H1 (cell line): Measurements from ENCODE around the gene CELF1. TPM values are rescaled to one million over a fixed set of nuclear protein-coding genes. Genes with fewer than 3 reads are reported as not detected.

Experiments
- CTCF ChIA-PET: fragments of 300-600 bp; sonication (Branson Sonifier 250); formaldehyde crosslinking; loops from one replicate; lab custom pipeline; 2021; ENCODE audit not compliant: partially characterized antibody; lab: Charles Lee
- POLR2A ChIA-PET: fragments of 300-600 bp; sonication (Branson Sonifier 250); formaldehyde crosslinking; loops from one replicate; lab custom pipeline; 2021; ENCODE audit warnings: inconsistent platforms; ENCODE audit not compliant: partially characterized antibody; lab: Charles Lee
- DNase-seq, 2 experiments: peaks; one replicate each; pipeline versions ENCODE4 v3.0.0 to v3.0.0-alpha.2; 2010 to 2022; ENCODE audit warnings: low spot score in 2 of 2, low read depth in 1 of 2, mixed read lengths in 1 of 2
- FAIRE-seq: peaks from 2 replicates; lab custom pipeline; 2011; peaks lifted over from hg19 to GRCh38; lab: Jason Lieb, UNC
- H2AFZ ChIP-seq: 2 replicates; pipeline ENCODE4 v1.8.1; 2012; ENCODE audit warnings: low read length, inconsistent platforms
- H2AK5ac ChIP-seq: 2 replicates; pipeline ENCODE4 v1.6.1; 2013; ENCODE audit warnings: low read depth, low read length
- H2BK120ac ChIP-seq: replicated peaks from 2 replicates; pipeline ENCODE3; 2013; ENCODE audit warnings: low read depth, low read length, inconsistent platforms
- H2BK12ac ChIP-seq: 2 replicates; pipeline ENCODE4 v1.6.1; 2013; ENCODE audit warnings: low read depth, low read length
- H2BK15ac ChIP-seq: 2 replicates; pipeline ENCODE4 v1.6.1; 2013; ENCODE audit warnings: low read length
- H2BK20ac ChIP-seq: 2 replicates; pipeline ENCODE4 v1.6.1; 2013; ENCODE audit warnings: low read length
- H2BK5ac ChIP-seq: 2 replicates; pipeline ENCODE4 v1.6.1; 2013; ENCODE audit warnings: low read depth, low read length
- H3K14ac ChIP-seq: 2 replicates; pipeline ENCODE4 v1.6.1; 2013; ENCODE audit warnings: inconsistent platforms; ENCODE audit not compliant: insufficient read length
- H3K18ac ChIP-seq: 2 replicates; pipeline ENCODE4 v1.6.1; 2013; ENCODE audit warnings: low read length; ENCODE audit errors: extremely low read depth
- H3K23ac ChIP-seq: 2 replicates; pipeline ENCODE4 v1.6.1; 2013; ENCODE audit warnings: inconsistent platforms; ENCODE audit not compliant: insufficient read length
- H3K23me2 ChIP-seq: 2 replicates; pipeline ENCODE4 v1.6.1; 2013; ENCODE audit warnings: low read depth, low read length
- H3K27ac ChIP-seq: 2 replicates; pipeline ENCODE4 v1.6.1; 2011; ENCODE audit warnings: low read depth, low read length, inconsistent platforms
- H3K27me3 ChIP-seq, 4 experiments: replicated peaks in 1 of 4; 1 replicate in 1 of 4; 2 replicates in 3 of 4; pipeline versions ENCODE4 v1.6.1 to v1.8.1; 2011 to 2013; ENCODE audit warnings: low read length in 3 of 4, mild to moderate bottlenecking in 3 of 4, inconsistent platforms in 2 of 4, mixed read lengths in 2 of 4, moderate library complexity in 1 of 4; ENCODE audit not compliant: control insufficient read depth in 3 of 4, insufficient read depth in 3 of 4; ENCODE audit errors: extremely low read depth in 1 of 4
- H3K36me3 ChIP-seq, 4 experiments: 2 replicates each; pipeline versions ENCODE4 v1.6.1 to v1.8.1; 2011 to 2013; ENCODE audit warnings: mild to moderate bottlenecking in 4 of 4, low read length in 3 of 4, moderate library complexity in 2 of 4, control low read depth in 1 of 4, inconsistent platforms in 1 of 4; ENCODE audit not compliant: insufficient read depth in 4 of 4, control insufficient read depth in 2 of 4
- H3K4ac ChIP-seq: replicated peaks from 2 replicates; pipeline ENCODE3; 2013; ENCODE audit warnings: low read length, low read depth, mixed read lengths, inconsistent platforms; ENCODE audit not compliant: insufficient read length
- H3K4me1 ChIP-seq, 4 experiments: replicated peaks in 1 of 4; 1 replicate in 1 of 4; 2 replicates in 3 of 4; pipeline versions ENCODE4 v1.6.1 to v1.8.1; 2011 to 2013; ENCODE audit warnings: low read length in 3 of 4, inconsistent platforms in 2 of 4, mixed read lengths in 1 of 4; ENCODE audit not compliant: insufficient read depth in 4 of 4, control insufficient read depth in 3 of 4
- H3K4me2 ChIP-seq, 2 experiments: 2 replicates each; pipeline versions ENCODE4 v1.6.1 to v1.8.1; 2011 to 2013; ENCODE audit warnings: low read depth in 2 of 2, low read length in 2 of 2, control low read depth in 1 of 2, inconsistent platforms in 1 of 2, mild to moderate bottlenecking in 1 of 2; ENCODE audit not compliant: insufficient read depth in 1 of 2
- H3K4me3 ChIP-seq, 4 experiments: fragments of 200-600, 300-600 bp in 1 of 4; sonication (generic), shearing (Covaris generic), sonication (Bioruptor Twin) in 1 of 4; 2 replicates each; pipeline versions ENCODE4 v1.5.1 to v1.8.1; 2011 to 2016; ENCODE audit warnings: low read length in 4 of 4, low read depth in 3 of 4, control low read depth in 2 of 4, inconsistent platforms in 2 of 4, mild to moderate bottlenecking in 2 of 4, mixed read lengths in 1 of 4, moderate library complexity in 1 of 4; ENCODE audit not compliant: insufficient read depth in 2 of 4; ENCODE audit errors: extremely low read depth in 1 of 4
- H3K56ac ChIP-seq: replicated peaks from 2 replicates; pipeline ENCODE3; 2013; ENCODE audit warnings: low read depth, mild to moderate bottlenecking, mixed read lengths, low read length, inconsistent platforms; ENCODE audit not compliant: insufficient read length
- H3K79me1 ChIP-seq: 2 replicates; pipeline ENCODE4 v1.6.1; 2013; ENCODE audit warnings: low read depth, low read length, control low read depth
- H3K79me2 ChIP-seq, 2 experiments: 2 replicates each; pipeline versions ENCODE4 v1.6.1 to v1.8.1; 2012 to 2013; ENCODE audit warnings: low read length in 2 of 2, mild to moderate bottlenecking in 2 of 2, inconsistent platforms in 1 of 2; ENCODE audit not compliant: insufficient read depth in 2 of 2, control insufficient read depth in 1 of 2
- H3K9ac ChIP-seq, 4 experiments: replicated peaks in 1 of 4; 1 replicate in 1 of 4; 2 replicates in 3 of 4; pipeline versions ENCODE4 v1.6.1 to v1.8.1; 2011 to 2013; ENCODE audit warnings: low read depth in 3 of 4, low read length in 3 of 4, control low read depth in 2 of 4, mild to moderate bottlenecking in 2 of 4, moderate library complexity in 2 of 4, inconsistent platforms in 1 of 4; ENCODE audit errors: extremely low read depth in 1 of 4
- H3K9me3 ChIP-seq, 2 experiments: 2 replicates each; pipeline versions ENCODE4 v1.6.1 to v1.8.1; 2012 to 2013; ENCODE audit warnings: mild to moderate bottlenecking in 2 of 2, moderate library complexity in 2 of 2, control low read depth in 1 of 2, inconsistent platforms in 1 of 2, low read depth in 1 of 2, low read length in 1 of 2, mixed read lengths in 1 of 2; ENCODE audit not compliant: insufficient read depth in 2 of 2
- H4K20me1 ChIP-seq, 2 experiments: replicated peaks in 1 of 2; 2 replicates each; pipeline versions ENCODE3 to v1.8.1; 2011 to 2013; ENCODE audit warnings: inconsistent platforms in 2 of 2, low read length in 2 of 2, mild to moderate bottlenecking in 1 of 2; ENCODE audit not compliant: insufficient read depth in 2 of 2, control insufficient read depth in 1 of 2
- H4K5ac ChIP-seq: 2 replicates; pipeline ENCODE4 v1.6.1; 2013; ENCODE audit warnings: low read length, low read depth, mixed read lengths, inconsistent platforms; ENCODE audit not compliant: insufficient read length
- H4K8ac ChIP-seq: 2 replicates; pipeline ENCODE4 v1.8.0; 2013; ENCODE audit warnings: mild to moderate bottlenecking, moderate library complexity, low read length, inconsistent platforms; ENCODE audit not compliant: insufficient read depth; ENCODE audit errors: extremely low read depth
- H4K91ac ChIP-seq: replicated peaks from 2 replicates; pipeline ENCODE3; 2013; ENCODE audit warnings: low read length, mixed read lengths, inconsistent platforms; ENCODE audit not compliant: insufficient read length
- BACH1 ChIP-seq: IDR thresholded peaks from 2 replicates; pipeline ENCODE4 v1.6.1; 2012; ENCODE audit warnings: low read length, improper control_type of control experiment
- BCL11A ChIP-seq, 2 experiments: IDR thresholded peaks; one replicate each; pipeline ENCODE4 v1.6.1; 2011; ENCODE audit warnings: low read depth in 2 of 2, low read length in 2 of 2, mild to moderate bottlenecking in 2 of 2
- CHD2 ChIP-seq: IDR thresholded peaks from 2 replicates; pipeline ENCODE4 v1.6.1; 2012; ENCODE audit warnings: low read length, improper control_type of control experiment
- GABPA ChIP-seq: IDR thresholded peaks from 2 replicates; pipeline ENCODE4 v1.6.1; 2011; ENCODE audit warnings: mild to moderate bottlenecking, low read length, moderate library complexity, borderline replicate concordance; ENCODE audit not compliant: insufficient read depth
- HDAC6 ChIP-seq: IDR thresholded peaks from one replicate; pipeline ENCODE4 v1.7.1; 2012; ENCODE audit warnings: low read depth, mild to moderate bottlenecking, inconsistent platforms, low read length, moderate library complexity
- NANOG ChIP-seq: IDR thresholded peaks from 2 replicates; pipeline ENCODE4 v1.6.1; 2011; ENCODE audit warnings: low read length, low read depth, mild to moderate bottlenecking, inconsistent platforms; ENCODE audit not compliant: insufficient read depth, poor library complexity, severe bottlenecking
- RNF2 ChIP-seq: fragments of 200-900, 300-1000 bp; sonication (generic); IDR thresholded peaks from 2 replicates; pipeline ENCODE4 v1.7.1; 2016; ENCODE audit warnings: borderline replicate concordance, low read depth, mild to moderate bottlenecking, antibody characterized with exemption, low read length; ENCODE audit not compliant: poor library complexity, severe bottlenecking; ENCODE audit errors: missing control alignments
- TAF7 ChIP-seq: optimal IDR thresholded peaks from 2 replicates; pipeline ENCODE3; 2011; ENCODE audit warnings: low read depth, mild to moderate bottlenecking, inconsistent platforms, low read length, moderate library complexity, borderline replicate concordance
- TCF12 ChIP-seq: IDR thresholded peaks from 2 replicates; pipeline ENCODE4 v1.6.1; 2011; ENCODE audit warnings: low read depth, mild to moderate bottlenecking, low read length
- WGBS, 2 experiments: shearing (Covaris generic) in 1 of 2; methylation state at CpG; one replicate each; pipeline versions ENCODE4 v1.1.6 to v1.1.7; 2013 to 2015; ENCODE audit warnings: low lambda C conversion rate in 2 of 2, mixed read lengths in 2 of 2, inconsistent platforms in 1 of 2, low coverage in 1 of 2, missing lambda C conversion rate in 1 of 2; ENCODE audit not compliant: insufficient replicate concordance in 2 of 2, insufficient coverage in 1 of 2, insufficient read length in 1 of 2; ENCODE audit errors: extremely low coverage in 1 of 2, missing lambda C conversion rate in 1 of 2; 5-methylcytosine and 5-hydroxymethylcytosine counted together
- polyA plus RNA-seq, 7 experiments: library from polyadenylated mRNA; depleted of rRNA in 3 of 7; stranded (reverse) in 5 of 7; unstranded in 2 of 7; fragments of >200 nt in 5 of 7; fragments of 200-250 nt in 2 of 7; gene quantifications; 1 replicate in 5 of 7; 2 replicates in 1 of 7; 4 replicates in 1 of 7; pipeline versions ENCODE4 v1.2.1 to v1.2.3, GENCODE V29; 2011 to 2013; ENCODE audit warnings: missing spikeins in 2 of 7, mixed read lengths in 2 of 7
- total RNA-seq: library from RNA; stranded (reverse); fragmentation: NEBNext Ultra II Directional; extraction: Animal tissue kit (Norgen Biotek cat#: 25700); gene quantifications from 2 replicates; pipeline ENCODE4 v1.2.1, GENCODE V29; 2021
- TF ChIP-seq, protein P1 (sequence below): IDR thresholded peaks from 2 replicates; pipeline ENCODE4 v1.6.1; 2012; ENCODE audit warnings: low read length, inconsistent platforms
- TF ChIP-seq, protein P2 (sequence below): IDR thresholded peaks from 2 replicates; pipeline ENCODE4 v1.6.1; 2011; ENCODE audit warnings: low read depth, mild to moderate bottlenecking, low read length; ENCODE audit not compliant: insufficient read depth

CELF1 gene
- total and polyA plus RNA-seq, 2 of the 8 experiments (the other 6 are each of a cell fraction or from before 2014, with no cell fraction given) = 131 to 197 TPM

DNA sequence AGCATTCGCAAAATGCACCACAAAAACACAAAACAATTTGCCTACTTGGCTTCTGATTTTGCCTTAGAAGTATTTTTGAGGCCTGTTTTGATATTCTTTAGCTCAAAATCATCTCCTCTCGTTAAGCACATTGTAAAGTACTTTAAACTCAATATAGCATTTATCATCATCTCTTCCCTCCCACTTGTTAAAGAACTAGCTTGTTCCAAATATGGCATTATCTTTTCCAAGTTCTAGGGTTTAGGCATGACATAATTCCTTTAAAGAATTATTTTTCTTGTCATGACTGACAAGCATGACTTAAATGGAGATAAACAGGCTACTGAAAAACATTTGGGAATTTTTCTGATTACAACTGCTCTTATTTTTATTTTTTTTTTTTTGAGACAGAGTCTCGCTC is 21.3 kb downstream of the CELF1 start:
- Histone ChIP-seq H3K27ac (no peak overlapping the region), H3K79me1 (no peaks in the 10 kb centered on the region), H2BK12ac (no peak overlapping the region), H2AFZ (no peak overlapping the region), H3K4ac (no peak overlapping the region), H2AK5ac (no peak overlapping the region), H2BK5ac (no peak overlapping the region), H4K20me1 (peaks cover 23% of the 10 kb centered on the region in 2 experiments), H3K79me2 (peaks cover 20 to 99% of the 10 kb centered on the region in 2 experiments), H3K4me2 (no peak overlapping the region), H2BK120ac (no peak overlapping the region), H3K4me3 (no peak overlapping the region), H3K18ac (no peak overlapping the region), H3K23ac (no peak overlapping the region), H3K9ac (no peak overlapping the region), H3K56ac (no peak overlapping the region), H4K8ac (no peak overlapping the region), H2BK15ac (no peak overlapping the region), H4K5ac (no peak overlapping the region), H3K9me3 (no peaks in the 10 kb centered on the region), H3K23me2 (no peaks in the 10 kb centered on the region), H3K27me3 (no peaks in the 10 kb centered on the region), H3K36me3 (peaks cover 0 to 8% (median 0%) of the 10 kb centered on the region in 4 experiments; a peak in 1 of 8 replicates), H2BK20ac (no peak overlapping the region), H3K14ac (no peak overlapping the region), H3K4me1 (no peaks in the 10 kb centered on the region; a peak in 1 of 7 replicates), H4K91ac (no peak overlapping the region)
- no peak for DNase-seq
- POLR2A ChIA-PET = interaction anchor here (1.4 to 2.1 kb wide), 4 partner anchors 9 to 22 kb away, joined by 4 to 10 read pairs (median 6); partner anchors contain the start of gene CELF1
- CTCF ChIA-PET = interaction anchor here (0.5 to 1.4 kb wide), 6 partner anchors 8 to 119 kb away, joined by 3 to 4 read pairs (median 4); partner anchors contain the start of gene CELF1
- 91% methylated on average over 2 of the region's 3 CpGs; no CpG with 5 or more reads in 1 of the 2 experiments for WGBS, 2 experiments
- FAIRE-seq = no peak
- TF ChIP-seq BCL11A (IDR thresholded peaks at IDR 0.05; ENCODE audit: low read depth in 2 of 2, low read length in 2 of 2) (no peak), CHD2 (no peak), HDAC6 (no peak), GABPA (no peak), TAF7 (no peak), NANOG (no peak), RNF2 (no peak), BACH1 (no peak), TCF12 (no peak)
- TF ChIP-seq, protein P1, sequence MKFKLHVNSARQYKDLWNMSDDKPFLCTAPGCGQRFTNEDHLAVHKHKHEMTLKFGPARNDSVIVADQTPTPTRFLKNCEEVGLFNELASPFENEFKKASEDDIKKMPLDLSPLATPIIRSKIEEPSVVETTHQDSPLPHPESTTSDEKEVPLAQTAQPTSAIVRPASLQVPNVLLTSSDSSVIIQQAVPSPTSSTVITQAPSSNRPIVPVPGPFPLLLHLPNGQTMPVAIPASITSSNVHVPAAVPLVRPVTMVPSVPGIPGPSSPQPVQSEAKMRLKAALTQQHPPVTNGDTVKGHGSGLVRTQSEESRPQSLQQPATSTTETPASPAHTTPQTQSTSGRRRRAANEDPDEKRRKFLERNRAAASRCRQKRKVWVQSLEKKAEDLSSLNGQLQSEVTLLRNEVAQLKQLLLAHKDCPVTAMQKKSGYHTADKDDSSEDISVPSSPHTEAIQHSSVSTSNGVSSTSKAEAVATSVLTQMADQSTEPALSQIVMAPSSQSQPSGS = no peak
- TF ChIP-seq, protein P2, sequence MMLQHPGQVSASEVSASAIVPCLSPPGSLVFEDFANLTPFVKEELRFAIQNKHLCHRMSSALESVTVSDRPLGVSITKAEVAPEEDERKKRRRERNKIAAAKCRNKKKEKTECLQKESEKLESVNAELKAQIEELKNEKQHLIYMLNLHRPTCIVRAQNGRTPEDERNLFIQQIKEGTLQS = no peak
